ENCODE results near the gene INSIG1.

INSIG1 gene

DNA sequence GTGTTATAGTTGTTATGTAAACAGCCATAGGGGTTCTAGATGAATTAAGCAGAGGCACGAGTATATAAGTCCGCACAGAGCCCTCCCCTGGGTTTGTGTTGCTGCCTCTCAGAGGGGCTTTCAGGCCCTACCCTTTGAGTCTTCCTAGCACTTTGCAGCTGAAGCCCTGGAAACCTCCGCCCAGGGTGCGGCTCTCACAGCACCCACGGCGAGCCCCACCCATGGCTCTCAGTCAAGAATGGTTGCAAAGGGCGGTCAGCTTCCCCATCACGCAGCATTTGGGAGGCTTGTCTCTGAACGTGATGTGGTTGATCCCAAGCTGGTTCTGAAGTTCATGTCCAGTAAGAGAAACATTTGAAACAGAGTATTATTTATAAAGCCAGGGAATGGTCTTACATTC, 18.8 kb upstream of the INSIG1 start:
- DNase-seq (ENCODE audit: extremely low read depth, low read depth): no peak
- TF ChIP-seq, protein P1, sequence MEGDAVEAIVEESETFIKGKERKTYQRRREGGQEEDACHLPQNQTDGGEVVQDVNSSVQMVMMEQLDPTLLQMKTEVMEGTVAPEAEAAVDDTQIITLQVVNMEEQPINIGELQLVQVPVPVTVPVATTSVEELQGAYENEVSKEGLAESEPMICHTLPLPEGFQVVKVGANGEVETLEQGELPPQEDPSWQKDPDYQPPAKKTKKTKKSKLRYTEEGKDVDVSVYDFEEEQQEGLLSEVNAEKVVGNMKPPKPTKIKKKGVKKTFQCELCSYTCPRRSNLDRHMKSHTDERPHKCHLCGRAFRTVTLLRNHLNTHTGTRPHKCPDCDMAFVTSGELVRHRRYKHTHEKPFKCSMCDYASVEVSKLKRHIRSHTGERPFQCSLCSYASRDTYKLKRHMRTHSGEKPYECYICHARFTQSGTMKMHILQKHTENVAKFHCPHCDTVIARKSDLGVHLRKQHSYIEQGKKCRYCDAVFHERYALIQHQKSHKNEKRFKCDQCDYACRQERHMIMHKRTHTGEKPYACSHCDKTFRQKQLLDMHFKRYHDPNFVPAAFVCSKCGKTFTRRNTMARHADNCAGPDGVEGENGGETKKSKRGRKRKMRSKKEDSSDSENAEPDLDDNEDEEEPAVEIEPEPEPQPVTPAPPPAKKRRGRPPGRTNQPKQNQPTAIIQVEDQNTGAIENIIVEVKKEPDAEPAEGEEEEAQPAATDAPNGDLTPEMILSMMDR (IDR thresholded peaks at IDR 0.05; ENCODE audit: low read depth, low read length, missing control alignments): no peak
- no peak overlapping the region for H3K4me3 ChIP-seq (replicated peaks; ENCODE audit: low read depth, low read length)

DNA sequence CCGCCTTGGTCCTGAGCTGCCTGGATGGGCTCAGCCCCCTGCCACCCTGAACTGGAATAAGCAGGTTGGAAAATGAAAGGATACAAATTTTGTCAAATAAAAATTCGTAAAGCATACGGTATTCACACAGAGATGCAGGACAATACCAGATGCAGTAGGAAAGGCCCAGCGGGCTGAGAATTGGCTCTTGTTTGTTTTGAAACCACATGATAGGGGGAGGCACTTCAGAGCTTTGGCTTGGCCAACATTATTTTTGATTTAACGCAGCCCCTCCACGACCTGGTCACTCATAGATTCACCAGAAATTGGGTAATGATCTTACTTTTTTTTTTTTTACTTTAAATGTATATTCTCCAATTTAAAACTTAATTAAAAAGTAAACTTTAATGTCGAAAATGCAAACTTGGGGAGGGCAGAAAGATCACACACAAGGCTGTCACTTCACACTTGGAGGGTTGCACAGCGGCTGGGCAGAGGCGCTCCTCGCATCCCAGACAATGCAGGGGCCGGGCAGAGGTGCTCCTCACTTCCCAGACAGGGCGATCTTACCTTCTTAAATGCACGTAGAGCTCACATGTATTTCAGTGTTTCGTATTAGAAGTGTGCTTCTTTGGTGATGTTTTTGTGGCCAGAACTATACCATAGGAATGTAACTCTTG, 17.8 kb upstream of the INSIG1 start:
- no peak overlapping the region for H3K4me3 ChIP-seq (replicated peaks; ENCODE audit: low read depth, low read length)
- TF ChIP-seq, protein P1 (IDR thresholded peaks at IDR 0.05; ENCODE audit: low read depth, low read length, missing control alignments): no peak
- DNase-seq (ENCODE audit: extremely low read depth, low read depth): no peak

DNA sequence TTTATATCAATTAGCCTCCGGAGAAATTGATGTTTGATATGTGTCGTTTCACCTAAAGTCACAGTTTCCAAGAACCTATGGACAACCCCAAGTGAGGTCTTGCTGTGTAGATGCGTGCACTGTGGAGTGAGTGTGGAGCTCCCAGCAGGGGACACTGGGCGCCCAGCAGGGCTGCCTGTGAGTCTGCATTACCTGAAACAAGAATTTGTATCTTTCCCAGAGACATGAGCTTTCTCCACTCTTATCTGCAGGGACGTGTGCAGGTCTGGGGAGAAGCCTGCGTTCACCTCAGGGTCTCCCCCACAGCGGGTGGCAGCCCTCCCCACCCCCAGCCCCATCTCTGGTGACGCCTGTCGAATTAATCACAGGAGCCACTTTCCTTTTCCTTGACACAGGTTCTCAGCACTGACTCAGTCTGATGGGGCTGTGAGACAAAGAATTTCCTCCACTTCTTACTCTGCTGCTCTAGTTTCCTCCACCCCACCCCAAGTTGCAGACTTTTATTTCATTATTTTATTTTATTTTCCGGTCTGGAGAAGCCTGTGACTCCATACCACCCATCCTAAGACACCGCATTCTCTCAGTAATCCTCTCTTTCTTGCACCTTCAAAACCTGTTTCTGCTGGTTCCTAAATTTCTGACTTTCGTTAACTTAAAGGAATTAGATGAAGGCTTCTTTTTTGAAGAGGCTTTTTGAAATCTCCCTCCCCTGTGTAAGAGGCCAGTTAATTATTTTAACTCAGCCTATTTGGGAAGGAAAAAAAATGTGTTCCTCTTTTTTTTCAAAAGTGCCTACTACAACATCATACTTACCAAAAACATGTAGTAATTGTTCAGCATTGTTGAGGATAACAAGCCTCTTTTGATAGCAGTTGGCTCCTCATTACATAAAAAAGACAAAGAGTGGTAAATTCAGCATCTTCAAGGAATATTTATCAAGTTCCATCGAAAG, 17.0 kb upstream of the INSIG1 start:
- H3K4me3 ChIP-seq (replicated peaks; ENCODE audit: low read depth, low read length): no peak overlapping the region
- no peak for DNase-seq (ENCODE audit: extremely low read depth, low read depth)
- TF ChIP-seq, protein P1 (IDR thresholded peaks at IDR 0.05; ENCODE audit: low read depth, low read length, missing control alignments): no peak

DNA sequence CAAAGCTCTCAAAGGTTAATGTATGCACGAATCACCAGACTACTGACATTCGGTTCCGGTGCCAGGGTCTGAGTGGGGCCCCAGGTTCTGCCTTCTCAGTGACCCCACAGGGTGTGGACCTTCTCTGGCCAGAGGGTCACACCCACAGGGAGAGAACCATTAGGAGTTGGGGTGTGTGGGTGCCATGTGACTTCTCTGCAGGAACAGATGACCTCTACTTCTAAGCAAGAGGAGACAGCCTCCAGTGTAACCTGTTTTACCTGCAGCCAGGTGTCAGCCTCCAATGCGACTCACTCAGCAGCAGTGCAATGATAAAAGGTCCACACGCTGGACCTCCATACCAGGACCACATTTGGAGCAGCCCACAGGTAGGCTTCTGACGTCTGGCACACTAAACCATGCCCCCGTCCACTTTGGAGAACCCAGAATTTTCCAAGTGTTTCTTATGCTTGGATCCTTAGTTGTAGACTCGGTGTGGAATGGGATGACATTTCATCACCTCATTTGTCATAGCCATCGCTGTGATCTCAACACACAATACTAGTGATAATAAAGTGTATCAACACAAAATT, 16.2 kb upstream of the INSIG1 start:
- TF ChIP-seq, protein P1 (IDR thresholded peaks at IDR 0.05; ENCODE audit: low read depth, low read length, missing control alignments): no peak
- DNase-seq (ENCODE audit: extremely low read depth, low read depth): no peak
- H3K4me3 ChIP-seq (replicated peaks; ENCODE audit: low read depth, low read length): no peak overlapping the region

- TF ChIP-seq, protein P1 (IDR thresholded peaks at IDR 0.05; ENCODE audit: low read depth, low read length, missing control alignments): no peak
- H3K4me3 ChIP-seq (replicated peaks; ENCODE audit: low read depth, low read length): no peak overlapping the region
- DNase-seq (ENCODE audit: extremely low read depth, low read depth): no peak
Measured at GRCh38 chr7:155282671-155283070, 15.0 kb upstream of the INSIG1 start.

- TF ChIP-seq, protein P1 (IDR thresholded peaks at IDR 0.05; ENCODE audit: low read depth, low read length, missing control alignments): no peak
- H3K4me3 ChIP-seq (replicated peaks; ENCODE audit: low read depth, low read length): no peak overlapping the region
- no peak for DNase-seq (ENCODE audit: extremely low read depth, low read depth)
Measured at GRCh38 chr7:155283565-155284194, 14.0 kb upstream of the INSIG1 start.
